ENCODE results near the gene LAYN. TPM values are rescaled to one million over a fixed set of nuclear protein-coding genes. Genes with fewer than 3 reads are reported as not detected.

LAYN gene
- total RNA-seq, 1 donor from 2014 or later = 7.5 TPM

GRCh38 chr11:111557425-111558111 is 17.0 kb downstream of the LAYN start:
- Mint-ChIP-seq H3K4me1 (ENCODE audit: low read depth) (no peaks in the 10 kb centered on the region), H3K4me3 (no peak overlapping the region), H3K27me3 (ENCODE audit: insufficient read depth) (no peaks in the 10 kb centered on the region), H3K27ac (no peak overlapping the region), H3K9me3 (no peaks in the 10 kb centered on the region), H3K36me3 (ENCODE audit: low read depth) (peaks cover 5% of the 10 kb centered on the region)
- DNase-seq (ENCODE audit: low spot score) = no peak
- intact Hi-C loops (cut with micrococcal nuclease) = no loop called here

- Mint-ChIP-seq H3K27me3 (ENCODE audit: insufficient read depth) (no peaks in the 10 kb centered on the region), H3K4me1 (ENCODE audit: low read depth) (no peaks in the 10 kb centered on the region), H3K9me3 (no peaks in the 10 kb centered on the region), H3K27ac (no peak overlapping the region), H3K36me3 (ENCODE audit: low read depth) (peaks cover 5% of the 10 kb centered on the region), H3K4me3 (no peak overlapping the region)
- intact Hi-C loops (cut with micrococcal nuclease) = no loop called here
- no peak for DNase-seq (ENCODE audit: low spot score)
Measured at GRCh38 chr11:111559800-111560464, 19.4 kb downstream of the LAYN start.

- Mint-ChIP-seq H3K27me3 (ENCODE audit: insufficient read depth) (no peaks in the 10 kb centered on the region), H3K36me3 (ENCODE audit: low read depth) (no peaks in the 10 kb centered on the region), H3K4me1 (ENCODE audit: low read depth) (no peaks in the 10 kb centered on the region), H3K4me3 (no peak overlapping the region), H3K27ac (no peak overlapping the region), H3K9me3 (no peaks in the 10 kb centered on the region)
- DNase-seq (ENCODE audit: low spot score) = no peak
- intact Hi-C loops (cut with micrococcal nuclease) = no loop called here
Measured at GRCh38 chr11:111560800-111561199, 20.3 kb downstream of the LAYN start.

- Mint-ChIP-seq H3K4me1 (ENCODE audit: low read depth) (no peaks in the 10 kb centered on the region), H3K9me3 (no peaks in the 10 kb centered on the region), H3K27ac (no peak overlapping the region), H3K36me3 (ENCODE audit: low read depth) (no peaks in the 10 kb centered on the region), H3K4me3 (no peak overlapping the region), H3K27me3 (ENCODE audit: insufficient read depth) (no peaks in the 10 kb centered on the region)
- intact Hi-C loops (cut with micrococcal nuclease) = no loop called here
- no peak for DNase-seq (ENCODE audit: low spot score)
Measured at GRCh38 chr11:111561306-111561705, 20.8 kb downstream of the LAYN start.

GRCh38 chr11:111561791-111562325 is 21.3 kb downstream of the LAYN start:
- no peaks in the 10 kb centered on the region for H3K4me1 Mint-ChIP-seq (ENCODE audit: low read depth)
- H3K4me3 Mint-ChIP-seq = no peak overlapping the region
- intact Hi-C loops (cut with micrococcal nuclease) = no loop called here
- no peaks in the 10 kb centered on the region for H3K9me3 Mint-ChIP-seq
- no peaks in the 10 kb centered on the region for H3K27me3 Mint-ChIP-seq (ENCODE audit: insufficient read depth)
- H3K27ac Mint-ChIP-seq = no peak overlapping the region
- no peak for DNase-seq (ENCODE audit: low spot score)
- H3K36me3 Mint-ChIP-seq (ENCODE audit: low read depth) = no peaks in the 10 kb centered on the region

- Mint-ChIP-seq H3K9me3 (no peaks in the 10 kb centered on the region), H3K27ac (no peak overlapping the region), H3K4me1 (ENCODE audit: low read depth) (no peaks in the 10 kb centered on the region), H3K36me3 (ENCODE audit: low read depth) (no peaks in the 10 kb centered on the region), H3K4me3 (no peak overlapping the region), H3K27me3 (ENCODE audit: insufficient read depth) (no peaks in the 10 kb centered on the region)
- DNase-seq (ENCODE audit: low spot score) = no peak
- intact Hi-C loops (cut with micrococcal nuclease) = no loop called here
Measured at GRCh38 chr11:111562692-111563389, 22.3 kb downstream of the LAYN start.

- intact Hi-C loops (cut with micrococcal nuclease) = loop anchor here (1.0 to 2.0 kb wide), 4 partner anchors 36 to 276 kb away; no protein-coding TSS in a partner anchor
- no peak overlapping the region for H3K4me3 Mint-ChIP-seq
- DNase-seq (ENCODE audit: low spot score) = peak; percentile 28
- no peaks in the 10 kb centered on the region for H3K4me1 Mint-ChIP-seq (ENCODE audit: low read depth)
- no peaks in the 10 kb centered on the region for H3K9me3 Mint-ChIP-seq
- H3K27ac Mint-ChIP-seq = no peak overlapping the region
- no peaks in the 10 kb centered on the region for H3K36me3 Mint-ChIP-seq (ENCODE audit: low read depth)
- H3K27me3 Mint-ChIP-seq (ENCODE audit: insufficient read depth) = no peaks in the 10 kb centered on the region
Measured at GRCh38 chr11:111565114-111565720, 24.7 kb downstream of the LAYN start.

- H3K4me3 Mint-ChIP-seq = no peak overlapping the region
- no peak for DNase-seq (ENCODE audit: low spot score)
- no peaks in the 10 kb centered on the region for H3K9me3 Mint-ChIP-seq
- H3K4me1 Mint-ChIP-seq (ENCODE audit: low read depth) = no peaks in the 10 kb centered on the region
- no peaks in the 10 kb centered on the region for H3K36me3 Mint-ChIP-seq (ENCODE audit: low read depth)
- no peak overlapping the region for H3K27ac Mint-ChIP-seq
- intact Hi-C loops (cut with micrococcal nuclease) = no loop called here
- peaks cover 2% of the 10 kb centered on the region for H3K27me3 Mint-ChIP-seq (ENCODE audit: insufficient read depth)
Measured at GRCh38 chr11:111566324-111566723, 25.8 kb downstream of the LAYN start.

- intact Hi-C loops (cut with micrococcal nuclease) = no loop called here
- Mint-ChIP-seq H3K27ac (no peak overlapping the region), H3K4me1 (ENCODE audit: low read depth) (no peaks in the 10 kb centered on the region), H3K9me3 (no peaks in the 10 kb centered on the region), H3K36me3 (ENCODE audit: low read depth) (no peaks in the 10 kb centered on the region), H3K4me3 (no peak overlapping the region), H3K27me3 (ENCODE audit: insufficient read depth) (peaks cover 4% of the 10 kb centered on the region)
- DNase-seq (ENCODE audit: low spot score) = no peak
Measured at GRCh38 chr11:111569476-111569875, 29.0 kb downstream of the LAYN start.

- Mint-ChIP-seq H3K4me3 (no peak overlapping the region), H3K27ac (no peak overlapping the region), H3K27me3 (ENCODE audit: insufficient read depth) (peaks cover 4% of the 10 kb centered on the region), H3K9me3 (no peaks in the 10 kb centered on the region), H3K36me3 (ENCODE audit: low read depth) (no peaks in the 10 kb centered on the region), H3K4me1 (ENCODE audit: low read depth) (no peaks in the 10 kb centered on the region)
- intact Hi-C loops (cut with micrococcal nuclease) = no loop called here
- DNase-seq (ENCODE audit: low spot score) = no peak
Measured at GRCh38 chr11:111570796-111571195, 30.3 kb downstream of the LAYN start.

- intact Hi-C loops (cut with micrococcal nuclease) = no loop called here
- H3K4me3 Mint-ChIP-seq = no peak overlapping the region
Measured at GRCh38 chr11:111571829-111572501, 31.4 kb downstream of the LAYN start.

GRCh38 chr11:111572581-111572980 is 32.1 kb downstream of the LAYN start:
- Mint-ChIP-seq H3K4me3 (no peak overlapping the region), H3K27ac (no peak overlapping the region), H3K4me1 (ENCODE audit: low read depth) (no peaks in the 10 kb centered on the region), H3K27me3 (ENCODE audit: insufficient read depth) (peaks cover 4% of the 10 kb centered on the region), H3K36me3 (ENCODE audit: low read depth) (no peaks in the 10 kb centered on the region), H3K9me3 (no peaks in the 10 kb centered on the region)
- no peak for DNase-seq (ENCODE audit: low spot score)
- intact Hi-C loops (cut with micrococcal nuclease) = no loop called here

More at GRCh38 chr11:111571829-111572501, 31.4 kb downstream of the LAYN start:
- DNase-seq (ENCODE audit: low spot score) = no peak
- Mint-ChIP-seq H3K27ac (no peak overlapping the region), H3K36me3 (ENCODE audit: low read depth) (no peaks in the 10 kb centered on the region), H3K9me3 (no peaks in the 10 kb centered on the region), H3K27me3 (ENCODE audit: insufficient read depth) (peaks cover 4% of the 10 kb centered on the region), H3K4me1 (ENCODE audit: low read depth) (no peaks in the 10 kb centered on the region)

All from activated T-helper 1 cell treated with anti-CD3 and anti-CD28 coated beads, Interleukin-12 subunit alpha, Interleukin-12 subunit beta, Interleukin-2, Interleukin-4 antibody, amounts not matched to agents 30 ng/mL and 10 ng/mL and 1 ng/mL, durations not matched to agents 14 hours and 24 hours and 36 hours (primary cell).